ENCODE data around the gene ACSM5. TPM values are rescaled to one million over a fixed set of nuclear protein-coding genes. Genes with fewer than 3 reads are reported as not detected.
A peak's percentile ranks its signal among the peaks of the same experiment; 100 is the strongest.

ACSM5 gene
- total and polyA plus RNA-seq, 2 of the 8 experiments (the other 6 are each of a cell fraction or from before 2014, with no cell fraction given), result not detected

GRCh38 chr16:20410121-20410723 lies 888 bp downstream of the ACSM5 start:
- Histone ChIP-seq H2AK5ac (ENCODE audit: low read depth, low read length) (no peak overlapping the region), H3K4me3 (ENCODE audit: extremely low read depth in 1 of 4, insufficient read depth in 2 of 4, low read depth in 3 of 4, low read length in 4 of 4) (no peak overlapping the region), H3K36me3 (ENCODE audit: control insufficient read depth in 2 of 4, insufficient read depth in 4 of 4, low read length in 3 of 4) (no peaks in the 10 kb centered on the region), H3K56ac (replicated peaks; ENCODE audit: insufficient read length, low read depth, low read length) (no peak overlapping the region), H2BK12ac (ENCODE audit: low read depth, low read length) (no peak overlapping the region), H2BK5ac (ENCODE audit: low read depth, low read length) (no peak overlapping the region), H3K4ac (replicated peaks; ENCODE audit: insufficient read length, low read depth, low read length) (no peak overlapping the region), H3K9me3 (ENCODE audit: insufficient read depth in 2 of 2, low read depth in 1 of 2, low read length in 1 of 2) (no peaks in the 10 kb centered on the region), H4K91ac (replicated peaks; ENCODE audit: insufficient read length, low read length) (no peak overlapping the region), H4K20me1 (replicated peaks in 1 of 2; ENCODE audit: control insufficient read depth in 1 of 2, insufficient read depth in 2 of 2, low read length in 2 of 2) (no peaks in the 10 kb centered on the region), H3K27ac (ENCODE audit: low read depth, low read length) (no peak overlapping the region), H4K5ac (ENCODE audit: insufficient read length, low read depth, low read length) (no peak overlapping the region), H2BK120ac (replicated peaks; ENCODE audit: low read depth, low read length) (no peak overlapping the region), H2BK20ac (ENCODE audit: low read length) (no peak overlapping the region), H2BK15ac (ENCODE audit: low read length) (no peak overlapping the region), H3K4me2 (ENCODE audit: insufficient read depth in 1 of 2, low read depth in 2 of 2, low read length in 2 of 2) (no peak overlapping the region), H3K27me3 (replicated peaks in 1 of 4; ENCODE audit: control insufficient read depth in 3 of 4, extremely low read depth in 1 of 4, insufficient read depth in 3 of 4, low read length in 3 of 4) (no peaks in the 10 kb centered on the region), H3K79me1 (ENCODE audit: low read depth, low read length) (no peaks in the 10 kb centered on the region), H2AFZ (ENCODE audit: low read length) (no peak overlapping the region), H3K9ac (replicated peaks in 1 of 4; ENCODE audit: extremely low read depth in 1 of 4, low read depth in 3 of 4, low read length in 3 of 4) (no peak overlapping the region), H3K23me2 (ENCODE audit: low read depth, low read length) (no peaks in the 10 kb centered on the region), H3K23ac (ENCODE audit: insufficient read length) (no peak overlapping the region), H3K4me1 (replicated peaks in 1 of 4; ENCODE audit: control insufficient read depth in 3 of 4, insufficient read depth in 4 of 4, low read length in 3 of 4) (peaks cover 0 to 3% (median 0%) of the 10 kb centered on the region in 4 experiments; a peak in 3 of 7 replicates), H4K8ac (ENCODE audit: extremely low read depth, insufficient read depth, low read length) (no peak overlapping the region), H3K18ac (ENCODE audit: extremely low read depth, low read length) (no peak overlapping the region), H3K14ac (ENCODE audit: insufficient read length) (no peak overlapping the region), H3K79me2 (ENCODE audit: control insufficient read depth in 1 of 2, insufficient read depth in 2 of 2, low read length in 2 of 2) (no peaks in the 10 kb centered on the region)
- TF ChIP-seq KDM1A (IDR thresholded peaks at IDR 0.05; ENCODE audit: borderline replicate concordance, low read length) (0 out of 2 replicates have a peak, but pooled peaks have one; percentile 22), ATF2 (IDR thresholded peaks at IDR 0.05; ENCODE audit: low read length) (no peak)
- no peak for FAIRE-seq
- ChIA-PET CTCF (ENCODE audit: partially characterized antibody) (no interaction called here), POLR2A (ENCODE audit: partially characterized antibody) (no interaction called here)
- 92% methylated on average over 6 of the region's 6 CpGs; no CpG with 5 or more reads in 1 of the 2 experiments for WGBS, 2 experiments (ENCODE audit: extremely low coverage in 1 of 2, insufficient coverage in 1 of 2, insufficient read length in 1 of 2, insufficient replicate concordance in 2 of 2, low coverage in 1 of 2, low lambda C conversion rate in 2 of 2, missing lambda C conversion rate in 1 of 2)
- DNase-seq (ENCODE audit: low read depth in 1 of 2, low spot score in 2 of 2), result no peak
